GM12878 (cell line): ENCODE measurements around the gene CGB2.

ENCODE experiments used
- RAD21 ChIP-seq: IDR thresholded peaks from 2 replicates; pipeline ENCODE4 v1.6.1; 2011; ENCODE audit warnings: mild to moderate bottlenecking, low read depth, low read length, moderate library complexity; ENCODE audit not compliant: insufficient read depth
- TF ChIP-seq, protein P1 (sequence below): fragments of 450-650 bp; IDR thresholded peaks from 2 replicates; pipeline ENCODE4 v1.6.1; 2016; ENCODE audit warnings: mild to moderate bottlenecking

DNA sequence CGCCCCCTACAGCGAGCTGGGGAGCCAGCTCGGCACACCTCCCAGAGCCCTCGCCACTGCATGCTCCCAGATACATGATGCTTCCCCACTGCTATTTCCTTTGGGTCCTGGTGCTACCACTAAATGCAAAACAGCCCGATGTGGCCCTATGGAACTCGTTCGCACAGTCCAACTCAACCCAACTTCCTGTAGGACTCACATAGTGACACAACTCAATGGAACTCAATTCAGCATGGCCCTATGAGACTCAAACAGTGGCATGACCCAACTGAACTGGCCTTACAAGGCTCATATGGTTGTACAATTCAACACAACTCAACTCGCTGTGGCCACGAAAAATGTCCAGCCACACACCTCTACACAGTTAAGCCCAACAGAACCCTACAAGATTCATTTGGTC lies 37.3 kb downstream of the CGB2 start:
- TF ChIP-seq RAD21: no peak
- TF ChIP-seq, protein P1, sequence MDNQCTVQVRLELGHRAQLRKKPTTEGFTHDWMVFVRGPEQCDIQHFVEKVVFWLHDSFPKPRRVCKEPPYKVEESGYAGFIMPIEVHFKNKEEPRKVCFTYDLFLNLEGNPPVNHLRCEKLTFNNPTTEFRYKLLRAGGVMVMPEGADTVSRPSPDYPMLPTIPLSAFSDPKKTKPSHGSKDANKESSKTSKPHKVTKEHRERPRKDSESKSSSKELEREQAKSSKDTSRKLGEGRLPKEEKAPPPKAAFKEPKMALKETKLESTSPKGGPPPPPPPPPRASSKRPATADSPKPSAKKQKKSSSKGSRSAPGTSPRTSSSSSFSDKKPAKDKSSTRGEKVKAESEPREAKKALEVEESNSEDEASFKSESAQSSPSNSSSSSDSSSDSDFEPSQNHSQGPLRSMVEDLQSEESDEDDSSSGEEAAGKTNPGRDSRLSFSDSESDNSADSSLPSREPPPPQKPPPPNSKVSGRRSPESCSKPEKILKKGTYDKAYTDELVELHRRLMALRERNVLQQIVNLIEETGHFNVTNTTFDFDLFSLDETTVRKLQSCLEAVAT: no peak
